NCI-H526 treated with DMSO at 0.1 percent for 48 hours (cell line): ENCODE measurements around the gene FRK.
A peak's percentile ranks its signal among the peaks of the same experiment; 100 is the strongest.
"Not testable (repeated sequence)": the region's sequence is repeated elsewhere in the genome, so short reads cannot be mapped to it uniquely, and the experiment has no call there.

Experiments
- DNase-seq: peaks from one replicate; lab custom pipeline; 2025; lab: John Stamatoyannopoulos, UW

FRK gene

DNA sequence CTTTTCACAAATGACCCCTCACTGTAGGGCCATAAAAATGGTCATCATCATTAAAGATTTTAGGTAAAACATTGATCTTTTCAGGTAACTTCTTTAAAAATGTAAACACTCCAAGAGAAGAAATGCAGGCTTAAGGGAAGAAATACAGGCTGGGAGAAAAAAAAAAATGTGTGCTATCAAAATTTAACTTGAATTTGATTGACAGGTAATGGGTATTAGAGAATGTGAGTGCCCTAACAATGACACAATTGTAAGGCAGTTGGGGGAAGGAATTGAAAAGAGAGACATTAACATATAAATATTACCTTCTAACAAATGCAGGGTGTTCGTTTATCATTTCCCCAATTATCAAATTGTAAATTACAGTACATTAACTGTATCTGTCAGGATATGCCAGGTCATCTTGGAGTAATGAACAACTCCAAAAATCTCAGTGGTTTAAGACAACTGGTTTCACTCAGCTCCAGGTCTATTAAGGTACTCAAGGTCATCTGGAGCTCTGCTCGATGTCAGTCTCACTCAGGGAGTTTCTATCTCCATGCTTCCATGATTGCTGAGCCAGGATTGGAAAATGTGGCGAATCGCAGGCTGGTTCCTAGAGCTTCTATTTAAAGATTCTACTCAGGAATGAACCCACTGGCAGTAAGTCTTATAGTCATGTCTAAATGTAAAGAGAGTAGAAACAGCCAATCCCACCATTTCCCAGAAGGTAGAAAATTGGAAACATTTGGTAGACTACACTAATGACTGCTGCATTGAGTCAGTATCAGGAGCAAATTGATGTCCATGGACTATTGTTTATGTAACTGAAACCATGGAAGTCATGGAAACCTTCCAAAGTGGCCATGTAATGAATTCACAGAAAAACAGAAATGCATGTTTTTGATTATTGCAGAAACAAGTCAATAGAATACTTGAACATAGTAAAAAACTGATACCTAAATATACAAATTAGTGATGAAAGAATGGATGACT lies 55.6 kb downstream of the FRK start:
- no peak for DNase-seq

DNA sequence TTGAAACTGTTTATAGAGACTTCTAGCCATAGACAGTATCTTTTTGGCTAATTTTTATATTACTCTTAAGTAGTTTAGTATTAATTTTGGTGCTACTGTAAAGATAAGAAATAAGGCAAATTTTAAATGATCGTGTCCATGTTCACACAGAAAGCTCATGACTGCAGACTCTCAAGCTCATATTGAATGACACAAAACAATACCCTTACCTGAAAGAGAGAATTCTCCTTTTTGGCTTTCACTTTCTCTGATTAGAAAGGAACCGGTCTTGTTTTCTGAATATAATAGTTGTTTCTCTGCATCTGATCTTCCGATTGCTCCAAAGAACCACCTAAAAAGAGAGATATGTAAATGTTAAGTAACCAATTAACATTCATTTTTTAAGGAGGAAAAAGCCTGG lies 57.0 kb downstream of the FRK start:
- DNase-seq = no peak

DNA sequence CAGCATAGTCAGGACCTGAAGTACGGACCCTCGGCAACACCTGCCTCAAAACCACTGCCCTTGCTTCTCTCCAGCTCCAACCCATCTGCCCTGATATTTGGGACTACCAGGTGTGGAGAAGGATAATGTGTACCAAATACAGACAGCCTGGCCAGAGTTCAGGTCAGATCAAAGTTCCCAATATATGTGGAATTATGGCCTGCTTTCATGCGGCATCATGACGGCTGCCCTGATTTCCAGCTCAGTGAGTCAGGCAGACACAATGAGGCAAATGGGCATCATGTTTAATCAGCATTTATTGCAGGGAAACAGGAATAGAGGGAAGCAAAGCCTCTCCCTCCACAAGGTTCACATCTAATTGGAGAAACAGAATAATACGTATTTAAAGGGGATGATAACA lies 57.9 kb downstream of the FRK start:
- no peak for DNase-seq

DNA sequence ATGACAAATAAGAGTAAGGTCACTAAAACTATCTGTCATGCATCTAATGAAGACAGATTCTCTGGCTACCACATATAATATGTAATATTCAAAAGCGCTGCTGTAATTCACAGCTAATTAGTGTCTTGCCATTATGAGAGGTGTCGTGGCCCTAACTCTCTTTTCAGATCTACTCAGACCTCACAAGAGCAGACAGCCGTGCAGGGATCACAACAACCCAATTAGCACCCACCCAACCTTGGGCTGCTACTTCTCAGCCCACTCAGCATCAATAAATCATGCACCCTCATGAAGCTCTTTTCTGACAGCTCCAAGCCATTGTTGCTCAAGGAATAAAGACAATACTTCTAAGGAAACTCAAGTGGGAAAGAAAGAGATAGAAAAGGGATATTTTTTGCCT lies 61.5 kb downstream of the FRK start:
- DNase-seq = no peak

DNA sequence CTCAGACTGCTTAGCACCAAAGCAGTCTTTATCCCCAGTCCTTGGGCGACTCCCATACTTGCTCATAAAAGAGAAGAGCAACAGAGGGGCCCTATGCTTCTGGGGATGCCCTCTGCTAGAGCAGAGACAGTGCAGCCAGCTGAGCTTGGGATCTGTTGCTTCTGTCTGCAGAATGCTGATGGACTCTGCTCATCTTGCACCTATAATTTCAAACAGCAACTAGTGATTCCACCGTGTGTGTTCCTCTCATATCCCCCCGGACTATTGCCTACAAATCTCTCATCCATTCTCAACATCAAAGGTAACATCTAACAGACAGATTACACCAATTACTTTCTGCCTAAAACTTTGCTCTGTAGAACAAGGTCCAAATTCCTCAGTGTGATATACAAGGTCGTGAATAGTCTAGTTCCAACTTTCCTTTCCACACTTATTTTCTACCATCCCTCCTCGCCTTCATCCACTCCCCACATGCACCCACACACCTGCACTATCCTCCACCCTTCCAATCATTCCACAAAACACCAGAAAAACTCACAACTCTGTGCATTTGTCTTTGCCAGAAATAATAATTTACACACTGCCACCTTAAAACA lies 62.6 kb downstream of the FRK start:
- no peak for DNase-seq

DNA sequence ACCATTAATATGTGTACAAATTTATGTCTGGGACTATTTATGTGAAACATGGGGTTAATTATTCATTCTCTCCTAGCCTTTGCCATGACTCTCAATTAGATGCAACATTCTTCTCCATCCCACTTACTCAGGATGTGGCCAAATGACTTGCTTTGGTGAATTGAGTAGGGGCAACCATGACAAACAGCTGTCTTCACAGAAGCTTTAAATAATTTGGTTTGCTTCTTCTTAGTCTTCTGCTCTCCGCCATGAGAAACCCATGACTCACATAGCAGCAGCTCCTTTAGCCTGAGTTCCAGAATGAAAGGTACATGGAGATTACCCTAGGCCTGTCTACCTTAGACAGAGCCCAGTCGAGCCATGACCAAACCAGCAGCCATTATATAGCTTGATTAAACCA lies 74.7 kb downstream of the FRK start:
- no peak for DNase-seq

DNA sequence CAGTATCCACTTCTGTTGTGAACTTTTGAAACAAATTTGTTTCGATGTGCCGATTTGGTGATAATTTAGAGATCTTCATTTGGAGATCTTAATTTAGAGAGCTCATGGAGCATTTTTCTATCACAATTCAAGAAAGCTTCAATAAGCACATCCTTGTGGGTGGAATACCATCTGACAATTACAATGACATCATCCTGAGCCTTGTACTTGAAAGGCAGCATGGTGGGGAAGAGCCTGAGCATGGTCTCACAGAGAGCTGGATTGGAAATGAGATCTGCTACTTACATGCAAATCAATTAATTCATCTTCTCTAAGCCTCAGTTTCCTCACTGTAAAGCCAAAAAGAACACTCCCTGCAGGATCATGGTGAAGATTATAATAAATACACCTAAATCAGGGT lies 75.9 kb downstream of the FRK start:
- DNase-seq = no peak

DNA sequence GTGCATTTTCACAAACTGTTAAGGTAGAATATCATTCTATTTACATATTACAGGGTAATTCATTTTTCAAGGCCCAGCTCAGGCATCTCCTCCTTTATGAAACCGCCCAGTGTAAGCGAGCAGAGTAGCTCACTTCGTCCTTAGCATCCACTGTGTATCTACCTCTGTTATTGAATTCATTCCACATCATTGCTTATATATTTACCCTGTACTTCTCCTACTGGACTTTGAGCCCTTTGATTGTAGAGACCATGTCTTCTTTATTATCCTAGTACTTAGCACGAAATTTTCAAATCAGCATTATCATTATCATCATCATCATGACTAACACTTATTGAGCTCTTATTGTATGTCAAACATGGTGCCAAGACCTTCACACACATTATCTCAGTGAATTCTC lies 76.7 kb downstream of the FRK start:
- no peak for DNase-seq

DNA sequence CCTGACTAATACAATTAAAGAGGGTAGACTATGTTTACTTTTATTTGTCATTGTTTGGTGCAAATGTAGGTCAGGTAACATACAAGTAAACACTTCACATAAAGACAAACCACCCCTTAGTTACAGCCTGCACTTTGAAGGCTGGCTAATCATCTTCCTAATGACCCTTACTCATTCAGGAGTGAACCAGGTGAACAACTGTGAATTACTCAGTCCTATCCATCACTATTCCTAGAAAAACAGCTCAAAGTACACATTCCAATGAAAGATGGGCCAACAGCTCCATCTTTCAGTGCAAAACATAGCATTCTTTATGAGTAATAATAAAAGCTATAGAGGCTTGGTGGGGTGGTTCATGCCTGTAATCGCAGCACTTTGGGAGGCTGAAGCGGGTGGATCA lies 78.2 kb downstream of the FRK start:
- no peak for DNase-seq

DNA sequence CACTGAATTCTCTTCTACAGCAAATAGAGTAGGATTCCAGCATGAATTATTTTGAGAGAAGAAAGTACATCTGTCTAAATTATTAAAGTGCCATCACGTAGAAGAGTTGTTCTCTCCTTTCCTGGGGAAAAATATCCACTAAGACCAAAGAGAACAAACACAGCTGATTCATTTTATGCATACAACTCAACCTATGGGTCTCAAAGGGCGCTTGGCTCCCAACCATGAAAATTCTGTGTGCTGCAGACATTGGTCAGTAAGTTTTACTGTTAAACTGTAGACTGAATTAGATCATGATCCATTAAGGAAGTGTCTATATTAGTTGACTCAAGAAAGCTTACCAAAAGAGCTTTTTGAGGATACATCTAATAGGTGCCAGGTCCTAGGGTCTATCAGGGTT lies 83.5 kb downstream of the FRK start:
- DNase-seq = no peak

DNA sequence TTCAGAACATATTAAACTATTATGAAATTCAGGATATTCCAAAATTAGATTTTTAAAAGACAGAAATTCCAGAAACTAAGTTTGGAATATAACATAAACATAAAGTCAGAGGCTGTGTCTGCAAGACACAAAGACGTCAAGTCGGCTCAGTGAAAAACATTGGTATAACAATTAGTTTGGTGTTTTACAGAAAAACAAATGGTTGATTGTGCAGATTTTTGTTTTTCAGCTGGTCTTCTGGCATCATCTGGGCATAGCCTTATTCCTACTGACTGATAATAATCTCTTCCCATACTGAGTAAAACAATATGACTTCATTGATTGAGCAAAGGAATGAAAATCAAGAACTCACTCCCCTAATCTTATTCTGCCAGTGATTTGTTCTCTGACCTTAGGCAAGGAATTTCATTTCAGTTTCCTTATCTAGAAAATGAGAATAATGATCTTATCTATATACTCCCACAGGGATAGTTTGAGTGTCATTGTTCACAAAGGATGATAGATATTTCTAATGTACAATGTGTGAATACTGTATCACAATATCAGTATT lies 84.3 kb downstream of the FRK start:
- DNase-seq = no peak

DNA sequence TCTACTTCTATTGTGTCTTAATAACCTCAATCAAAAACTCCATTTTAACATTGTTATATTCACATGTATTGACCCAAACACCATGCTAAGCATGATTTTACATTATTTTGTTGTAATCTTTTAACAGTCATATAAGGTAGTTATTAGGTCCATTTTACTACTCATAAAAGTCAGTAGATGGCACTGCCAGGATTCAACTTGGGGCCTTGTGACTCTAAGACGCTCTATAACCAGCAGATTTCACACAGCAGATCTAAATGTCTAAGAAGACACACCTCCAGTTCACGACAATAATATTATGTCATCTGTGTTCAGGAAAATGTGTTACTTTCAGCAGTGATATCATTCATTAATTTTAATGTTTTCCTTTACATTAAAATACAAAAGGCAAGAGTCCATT lies 88.0 kb downstream of the FRK start:
- no peak for DNase-seq

DNA sequence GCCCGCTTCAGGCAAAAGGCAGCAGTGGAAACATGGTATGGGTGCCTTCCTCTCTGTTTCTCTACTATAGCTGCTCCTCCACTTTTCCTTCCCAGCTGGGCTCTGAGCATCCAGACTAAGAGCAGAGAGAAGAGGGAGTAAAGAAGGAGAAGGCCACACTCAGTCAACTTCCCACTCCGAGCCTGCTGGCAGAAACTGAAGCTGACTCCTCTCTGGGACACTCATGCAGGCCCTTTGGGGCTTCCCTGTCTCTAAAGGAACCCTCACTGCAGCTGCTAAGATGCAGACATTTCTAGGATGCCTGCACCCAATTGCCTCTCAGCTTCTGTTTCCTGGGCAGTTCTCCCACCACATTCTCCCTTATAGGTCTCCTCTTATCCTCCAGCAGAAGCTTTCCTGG lies 88.9 kb downstream of the FRK start:
- no peak for DNase-seq

DNA sequence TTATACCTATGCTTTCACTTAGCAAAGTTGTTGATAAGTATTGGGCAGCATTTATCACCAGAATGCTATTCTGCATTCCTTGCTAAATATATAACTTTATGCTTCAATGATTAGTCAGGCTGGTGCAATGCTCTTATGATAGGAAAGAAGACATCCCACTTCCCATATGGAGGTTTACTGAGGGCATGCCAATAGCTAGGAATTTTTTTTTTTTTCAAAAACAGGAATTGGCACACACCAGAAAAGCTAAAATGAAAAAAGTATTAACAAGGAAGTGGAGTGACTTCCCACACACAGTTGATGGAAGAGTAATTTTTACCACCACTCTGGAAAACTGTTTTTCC lies 90.8 kb downstream of the FRK start:
- no peak for DNase-seq

DNA sequence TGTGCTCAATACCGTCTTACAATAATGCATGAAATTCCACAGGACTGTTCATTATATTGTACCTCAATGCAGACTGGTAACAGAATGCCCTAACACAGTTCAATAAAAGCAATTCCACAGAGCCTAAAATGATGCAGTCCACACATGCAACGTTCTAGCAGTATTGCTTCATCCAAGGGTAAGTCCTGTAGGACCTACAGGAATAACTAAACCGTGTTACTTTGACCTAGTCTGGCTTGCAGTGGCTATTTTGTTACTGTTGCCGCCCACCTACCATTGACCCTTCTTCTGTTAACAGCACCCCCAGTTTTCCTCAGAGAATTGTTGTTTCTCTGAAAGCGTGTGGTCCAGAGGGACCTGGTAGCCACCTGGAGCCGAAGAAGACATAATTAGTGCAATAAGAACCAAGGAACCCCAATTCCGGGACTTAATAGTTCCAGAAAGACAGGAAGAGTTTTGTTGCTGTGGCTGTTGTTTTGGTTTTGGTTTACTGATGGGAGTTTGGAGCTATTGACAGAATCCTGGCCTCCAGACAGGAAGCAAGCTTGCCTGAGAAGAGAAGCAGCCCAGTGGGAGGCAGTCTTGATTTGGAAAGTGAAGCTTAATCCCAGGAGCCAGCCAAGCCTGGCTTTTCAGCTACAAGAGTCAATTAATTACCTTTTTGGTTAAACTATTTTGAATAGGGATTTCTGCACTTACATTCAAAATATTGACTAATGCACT lies 91.3 kb downstream of the FRK start:
- DNase-seq = no peak

DNA sequence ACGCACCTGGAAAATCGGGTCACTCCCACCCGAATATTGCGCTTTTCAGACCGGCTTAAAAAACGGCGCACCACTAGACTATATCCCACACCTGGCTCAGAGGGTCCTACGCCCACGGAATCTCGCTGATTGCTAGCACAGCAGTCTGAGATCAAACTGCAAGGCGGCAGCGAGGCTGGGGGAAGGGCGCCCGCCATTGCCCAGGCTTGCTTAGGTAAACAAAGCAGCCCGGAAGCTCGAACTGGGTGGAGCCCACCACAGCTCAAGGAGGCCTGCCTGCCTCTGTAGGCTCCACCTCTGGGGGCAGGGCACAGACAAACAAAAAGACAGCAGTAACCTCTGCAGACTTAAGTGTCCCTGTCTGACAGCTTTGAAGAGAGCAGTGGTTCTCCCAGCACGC lies 100.4 kb downstream of the FRK start:
- DNase-seq = not testable (repeated sequence)

DNA sequence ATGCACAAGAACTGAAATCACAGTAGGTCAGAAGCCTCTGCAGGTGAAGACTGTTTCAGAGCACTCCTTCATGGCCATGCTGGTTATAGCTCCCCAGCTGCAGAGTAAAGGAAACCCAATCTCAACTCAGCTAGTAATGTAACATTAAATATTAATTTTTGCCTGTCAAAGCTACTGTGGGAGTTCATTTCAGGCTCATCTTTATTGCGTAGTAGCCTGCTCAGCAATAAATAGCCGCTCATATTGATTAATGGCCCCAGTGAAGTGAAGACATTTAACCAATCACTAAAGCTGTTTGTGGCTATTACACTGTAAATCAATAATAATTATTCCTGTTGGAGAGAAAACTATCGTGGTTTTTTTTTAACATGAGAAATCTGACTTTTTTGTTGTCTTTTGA lies 101.7 kb downstream of the FRK start:
- no peak for DNase-seq

DNA sequence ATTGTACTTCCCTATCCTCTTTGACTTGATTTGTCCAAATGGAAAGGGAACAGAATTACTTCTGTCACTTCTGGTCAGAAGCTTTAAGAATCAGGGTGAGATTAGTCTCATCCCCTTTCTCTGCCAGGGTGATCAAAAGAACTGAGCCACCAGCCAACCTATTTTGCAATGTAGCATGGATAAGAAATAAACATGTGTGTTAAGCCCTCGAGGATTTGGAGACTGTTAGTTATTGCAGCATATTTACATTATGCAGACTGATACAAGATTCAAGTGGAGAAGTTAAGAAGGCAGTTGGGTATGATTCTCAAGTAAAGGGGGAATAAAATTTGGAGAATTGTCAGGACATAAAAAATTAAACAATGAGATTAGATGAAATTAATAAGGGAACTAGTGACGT lies 106.0 kb downstream of the FRK start:
- DNase-seq = no peak

DNA sequence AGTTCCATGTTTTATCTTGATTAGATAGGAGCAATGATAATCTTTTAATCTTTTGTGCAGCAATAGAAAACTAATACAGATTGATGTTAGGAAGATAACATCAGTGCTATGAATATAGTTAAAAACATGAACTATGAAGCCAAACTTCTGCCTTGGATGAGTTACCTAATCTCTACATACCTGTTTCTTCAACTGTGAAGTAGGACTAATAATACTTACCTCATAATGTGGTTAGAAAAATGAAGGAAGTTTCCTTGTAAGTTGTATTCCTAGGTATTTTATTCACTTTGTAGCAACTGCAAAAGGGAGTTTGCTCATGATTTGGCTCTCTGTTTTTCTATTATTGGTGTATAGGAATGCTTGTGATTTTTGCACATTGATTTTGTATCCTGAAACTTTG lies 111.9 kb downstream of the FRK start:
- no peak for DNase-seq

DNA sequence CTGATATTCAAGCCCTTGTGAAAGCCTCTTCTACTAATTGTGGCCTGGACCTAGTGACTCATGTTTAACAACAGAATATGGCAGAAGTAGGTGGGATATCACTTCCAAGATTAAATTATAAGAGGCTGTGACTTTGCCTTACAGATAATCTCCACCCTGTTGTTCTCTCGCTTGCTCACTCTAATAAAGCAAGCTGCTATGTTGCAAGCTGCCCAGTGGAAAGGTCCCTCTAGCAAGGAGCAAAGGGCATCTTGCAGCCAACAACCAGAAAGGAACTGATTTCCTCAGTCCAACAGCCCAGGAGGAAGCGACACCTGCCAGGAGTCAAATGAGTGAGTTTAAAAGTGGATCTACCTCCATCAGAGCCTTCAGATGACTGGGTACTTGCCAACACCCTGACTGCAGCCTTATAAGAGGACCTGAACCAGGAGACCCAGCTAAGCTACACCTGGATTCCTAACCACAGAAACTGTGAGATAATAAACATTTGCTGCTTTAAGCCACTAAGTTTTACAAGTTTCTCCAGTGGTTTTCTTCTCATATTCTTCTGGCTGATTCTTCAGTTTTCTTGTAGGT lies 112.6 kb downstream of the FRK start:
- DNase-seq = no peak

DNA sequence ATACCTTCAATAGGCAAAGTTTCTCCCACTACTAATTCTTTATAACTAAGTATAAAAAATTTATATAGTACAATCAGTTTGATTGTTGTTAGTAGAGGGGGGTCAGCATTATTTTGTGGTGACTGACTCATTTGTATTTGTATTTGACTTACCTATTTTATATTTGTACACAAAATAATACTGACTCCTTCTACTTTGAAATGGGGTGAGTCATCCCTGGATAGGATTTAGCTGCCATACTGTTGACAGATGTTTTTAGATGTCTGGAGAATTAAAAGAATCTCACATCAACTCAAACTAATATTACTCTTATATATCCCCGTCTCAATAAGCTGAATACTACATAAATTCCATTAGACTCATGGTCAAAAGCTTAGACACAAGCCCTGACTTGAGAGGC lies 114.9 kb downstream of the FRK start:
- no peak for DNase-seq

DNA sequence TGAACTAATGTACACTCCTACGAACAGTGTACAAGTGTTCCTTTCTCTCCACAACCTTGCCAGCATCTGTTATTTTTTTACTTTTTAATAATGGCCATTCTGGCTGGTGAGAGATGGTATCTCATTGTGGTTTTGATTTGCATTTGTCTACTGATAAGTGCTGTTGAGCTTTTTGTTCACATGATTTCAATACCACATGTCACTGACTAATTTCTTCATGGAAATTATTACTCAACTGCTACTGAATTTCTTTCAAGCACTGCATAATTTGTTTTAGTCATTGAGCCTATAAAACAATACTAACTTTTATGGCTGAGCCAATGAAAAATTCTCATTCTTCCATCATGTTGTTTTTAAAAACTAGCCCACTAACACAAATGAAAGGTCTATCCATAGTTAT lies 115.4 kb downstream of the FRK start:
- peak; percentile 82 for DNase-seq

DNA sequence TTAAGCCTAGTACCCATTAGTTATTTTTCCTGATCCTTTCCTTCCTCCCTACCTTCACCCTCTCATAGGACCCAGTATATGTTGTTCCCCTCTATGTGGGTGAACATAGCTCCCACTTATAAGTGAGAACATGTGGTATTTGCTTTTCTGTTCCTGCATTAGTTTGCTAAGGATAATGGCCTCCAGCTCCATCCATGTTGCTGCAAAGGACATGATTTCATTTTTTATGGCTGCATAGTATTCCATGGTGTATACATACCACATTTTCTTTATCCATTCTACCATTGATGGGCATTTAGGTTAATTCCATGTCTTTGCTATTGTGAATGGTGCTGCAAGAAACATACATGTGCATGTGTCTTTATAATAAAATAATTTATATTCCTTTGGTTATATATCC lies 115.9 kb downstream of the FRK start:
- not testable (repeated sequence) for DNase-seq
